H1 (cell line): ENCODE data around the gene ACSF3. TPM values are rescaled to one million over a fixed set of nuclear protein-coding genes. Genes with fewer than 3 reads are reported as not detected.

Experiments used
- ASH2L ChIP-seq: fragments of 200-600, 300-600 bp; sonication (generic); IDR thresholded peaks from one replicate; pipeline ENCODE4 v1.7.1; 2017; ENCODE audit warnings: low read length
- CHD7 ChIP-seq: fragments of 300-600 bp; sonication (generic); IDR thresholded peaks from 2 replicates; pipeline ENCODE4 v1.7.1; 2012; ENCODE audit warnings: low read length, moderate library complexity, mild to moderate bottlenecking, inconsistent platforms; ENCODE audit not compliant: insufficient replicate concordance
- CTCF ChIP-seq, 3 experiments: IDR thresholded peaks; 1 replicate in 2 of 3; 2 replicates in 1 of 3; pipeline versions ENCODE4 v1.5.1 to v1.6.1; 2011; ENCODE audit warnings: low read length in 3 of 3, mild to moderate bottlenecking in 3 of 3, inconsistent platforms in 2 of 3, low read depth in 1 of 3, moderate library complexity in 1 of 3; ENCODE audit not compliant: insufficient read depth in 1 of 3; ENCODE audit errors: control extremely low read depth in 1 of 3
- EZH2 ChIP-seq: fragments of 200-600 bp; sonication (generic); IDR thresholded peaks from 2 replicates; pipeline ENCODE4 v1.7.1; 2012; ENCODE audit warnings: low read depth, mild to moderate bottlenecking, moderate library complexity, low read length, inconsistent platforms; ENCODE audit not compliant: severe bottlenecking
- FOSL1 ChIP-seq: IDR thresholded peaks from 2 replicates; pipeline ENCODE4 v1.6.1; 2011; ENCODE audit warnings: mild to moderate bottlenecking, low read depth, low read length, moderate library complexity; ENCODE audit not compliant: insufficient read depth
- GABPA ChIP-seq: IDR thresholded peaks from 2 replicates; pipeline ENCODE4 v1.6.1; 2011; ENCODE audit warnings: mild to moderate bottlenecking, low read length, moderate library complexity, borderline replicate concordance; ENCODE audit not compliant: insufficient read depth
- PHF8 ChIP-seq: fragments of 200-600 bp; sonication (generic); conservative IDR thresholded peaks from 2 replicates; pipeline ENCODE4 v1.7.1; 2012; ENCODE audit warnings: low read depth, mild to moderate bottlenecking, inconsistent platforms, low read length, moderate library complexity
- RBBP5 ChIP-seq: IDR thresholded peaks from 2 replicates; pipeline ENCODE4 v1.7.1; 2012; ENCODE audit warnings: low read depth, mild to moderate bottlenecking, inconsistent platforms, low read length, moderate library complexity, borderline replicate concordance
- TAF1 ChIP-seq: IDR thresholded peaks from 2 replicates; pipeline ENCODE4 v1.6.1; 2011; ENCODE audit warnings: mild to moderate bottlenecking, low read depth, low read length
- polyA plus RNA-seq, 7 experiments: library from polyadenylated mRNA; depleted of rRNA in 3 of 7; stranded (reverse) in 5 of 7; unstranded in 2 of 7; fragments of >200 nt in 5 of 7; fragments of 200-250 nt in 2 of 7; gene quantifications; 1 replicate in 5 of 7; 2 replicates in 1 of 7; 4 replicates in 1 of 7; pipeline versions ENCODE4 v1.2.1 to v1.2.3, GENCODE V29; 2011 to 2013; ENCODE audit warnings: missing spikeins in 2 of 7, mixed read lengths in 2 of 7
- total RNA-seq: library from RNA; stranded (reverse); fragmentation: NEBNext Ultra II Directional; extraction: Animal tissue kit (Norgen Biotek cat#: 25700); gene quantifications from 2 replicates; pipeline ENCODE4 v1.2.1, GENCODE V29; 2021

Gene ACSF3
- total and polyA plus RNA-seq, 2 of the 8 experiments (the other 6 are each of a cell fraction or from before 2014, with no cell fraction given), result 15.6 to 22.9 TPM

GRCh38 chr16:89110641-89111040 lies 17.0 kb downstream of the ACSF3 start (continued):
- TF ChIP-seq CHD7 (no peak), PHF8 (no peak), RBBP5 (no peak), EZH2 (no peak), TAF1 (no peak), FOSL1 (no peak), ASH2L (no peak), GABPA (no peak), CTCF (IDR thresholded peaks at IDR 0.05; ENCODE audit: control extremely low read depth in 1 of 3, insufficient read depth in 1 of 3, low read depth in 1 of 3, low read length in 3 of 3) (no peak)
